ENCODE measurements around the gene WSB2.

WSB2 gene

GRCh38 chr12:118061873-118062843 is 1.2 kb upstream of the WSB2 start:
- DNase-seq (ENCODE audit: low read depth in 2 of 2): peak in 1 of 2 donors; percentile 6

- DNase-seq (ENCODE audit: low read depth in 2 of 2): peak in 1 of 2 donors; percentile 26
Measured at GRCh38 chr12:118060301-118061010, 523 bp downstream of the WSB2 start.

GRCh38 chr12:118059341-118060191 is 1.4 kb downstream of the WSB2 start:
- DNase-seq (ENCODE audit: low read depth in 2 of 2): no peak

- DNase-seq (ENCODE audit: low read depth in 2 of 2): no peak
Measured at GRCh38 chr12:118058881-118059280, 2.1 kb downstream of the WSB2 start.

- no peak for DNase-seq (ENCODE audit: low read depth in 2 of 2)
Measured at GRCh38 chr12:118058227-118058626, 2.8 kb downstream of the WSB2 start.

- DNase-seq (ENCODE audit: low read depth in 2 of 2): no peak
Measured at GRCh38 chr12:118055865-118056773, 4.9 kb downstream of the WSB2 start.

- DNase-seq (ENCODE audit: low read depth in 2 of 2): peak; percentile 41 to 45
Measured at GRCh38 chr12:118055144-118055557, 5.8 kb downstream of the WSB2 start.

GRCh38 chr12:118053071-118053985 is 7.7 kb downstream of the WSB2 start:
- no peak for DNase-seq (ENCODE audit: low read depth in 2 of 2)

- no peak for DNase-seq (ENCODE audit: low read depth in 2 of 2)
Measured at GRCh38 chr12:118052324-118053070, 8.5 kb downstream of the WSB2 start.

- no peak for DNase-seq (ENCODE audit: low read depth in 2 of 2)
Measured at GRCh38 chr12:118050972-118051910, 9.7 kb downstream of the WSB2 start.

- no peak for DNase-seq (ENCODE audit: low read depth in 2 of 2)
Measured at GRCh38 chr12:118046430-118046829, 14.5 kb downstream of the WSB2 start.

- DNase-seq (ENCODE audit: low read depth in 2 of 2): no peak
Measured at GRCh38 chr12:118044577-118044976, 16.4 kb downstream of the WSB2 start.

- DNase-seq (ENCODE audit: low read depth in 2 of 2): no peak
Measured at GRCh38 chr12:118044075-118044474, 16.9 kb downstream of the WSB2 start.

- DNase-seq (ENCODE audit: low read depth in 2 of 2): no peak
Measured at GRCh38 chr12:118042091-118042490, 18.9 kb downstream of the WSB2 start.

GRCh38 chr12:118038137-118038536 is 22.8 kb downstream of the WSB2 start:
- DNase-seq (ENCODE audit: low read depth in 2 of 2): no peak

GRCh38 chr12:118036672-118037411 is 24.1 kb downstream of the WSB2 start:
- DNase-seq (ENCODE audit: low read depth in 2 of 2): no peak

Data from stimulated activated CD8-positive, alpha-beta memory T cell treated with anti-CD3 and anti-CD28 coated beads, Interleukin-7, amount 100 ng/mL, for 4 hours (primary cell).